T-cell (primary cell): ENCODE data around the gene RPL13A. TPM values are rescaled to one million over a fixed set of nuclear protein-coding genes. Genes with fewer than 3 reads are reported as not detected.

Experiments
- ATAC-seq, 4 experiments: fragments of 200-7000 bp in 3 of 4; fragments of 150-1000 bp in 1 of 4; cut with Tn5 transposase; replicated peaks in 1 of 4; 1 replicate in 3 of 4; 2 replicates in 1 of 4; pipeline ENCODE4 v1.10.0; 2021; ENCODE audit warnings: moderate library complexity in 3 of 4, mild to moderate bottlenecking in 2 of 4, moderate number of reproducible peaks in 1 of 4
- CTCF ChIA-PET, 2 donors: fragments of 300-600 bp; sonication (Branson Sonifier 250); formaldehyde crosslinking; loops; one replicate each; lab custom pipeline; 2022; ENCODE audit warnings: antibody characterized with exemption in 2 of 2; lab: Charles Lee
- POLR2A ChIA-PET, 2 donors: fragments of 300-600 bp; sonication (Branson Sonifier 250); formaldehyde crosslinking; loops; one replicate each; lab custom pipeline; 2022; ENCODE audit warnings: antibody characterized with exemption in 2 of 2; lab: Charles Lee
- DNase-seq, 35 experiments: peaks; one replicate each; pipeline versions ENCODE4 v3.0.0 to v3.0.0-alpha.2; 2013 to 2023
- H3K27ac ChIP-seq: one replicate; pipeline ENCODE4 v1.5.1; 2013; ENCODE audit warnings: low read length
- H3K27me3 ChIP-seq, 2 experiments: replicated peaks in 1 of 2; 1 replicate in 1 of 2; 2 replicates in 1 of 2; pipeline versions ENCODE4 v1.6.1 to v1.7.0; 2013; ENCODE audit warnings: low read length in 1 of 2, mixed read lengths in 1 of 2; ENCODE audit not compliant: control insufficient read depth in 2 of 2, insufficient read depth in 2 of 2; ENCODE audit errors: extremely low read depth in 1 of 2
- H3K36me3 ChIP-seq, 2 donors: 1 replicate in 1 of 2; 2 replicates in 1 of 2; pipeline versions ENCODE4 v1.6.1 to v1.7.0; 2013; ENCODE audit warnings: low read length in 1 of 2; ENCODE audit not compliant: control insufficient read depth in 2 of 2, insufficient read depth in 1 of 2; ENCODE audit errors: extremely low read depth in 1 of 2
- H3K4me1 ChIP-seq, 2 experiments: 1 replicate in 1 of 2; 2 replicates in 1 of 2; pipeline versions ENCODE4 v1.6.1 to v1.7.0; 2013; ENCODE audit warnings: low read length in 2 of 2, mixed read lengths in 1 of 2; ENCODE audit not compliant: insufficient read depth in 2 of 2, control insufficient read depth in 1 of 2; ENCODE audit errors: extremely low read depth in 1 of 2
- H3K4me3 ChIP-seq, 2 donors: 1 replicate in 1 of 2; 2 replicates in 1 of 2; pipeline versions ENCODE4 v1.5.1 to v1.7.0; 2013; ENCODE audit warnings: mild to moderate bottlenecking in 2 of 2, low read length in 1 of 2, moderate library complexity in 1 of 2; ENCODE audit not compliant: control insufficient read depth in 1 of 2; ENCODE audit errors: extremely low read depth in 1 of 2
- H3K9me3 ChIP-seq: 2 replicates; pipeline ENCODE4 v1.7.0; 2013
- H3K27ac Mint-ChIP-seq, 2 donors: one replicate each; pipeline ENCODE4 v1.8.0; 2020 to 2021; ENCODE audit warnings: mild to moderate bottlenecking in 2 of 2, mixed read lengths in 2 of 2
- H3K27me3 Mint-ChIP-seq, 2 donors: one replicate each; pipeline ENCODE4 v1.8.0; 2021 to 2022; ENCODE audit warnings: mixed read lengths in 2 of 2
- H3K36me3 Mint-ChIP-seq: one replicate; pipeline ENCODE4 v1.8.0; 2021; ENCODE audit warnings: mixed read lengths
- H3K4me1 Mint-ChIP-seq, 3 donors: one replicate each; pipeline ENCODE4 v1.8.0; 2020 to 2022; ENCODE audit warnings: mixed read lengths in 3 of 3, mild to moderate bottlenecking in 1 of 3
- H3K4me3 Mint-ChIP-seq, 3 donors: one replicate each; pipeline ENCODE4 v1.8.0; 2020 to 2022; ENCODE audit warnings: mild to moderate bottlenecking in 3 of 3, mixed read lengths in 3 of 3, moderate library complexity in 3 of 3
- H3K9me3 Mint-ChIP-seq, 3 donors: one replicate each; pipeline ENCODE4 v1.8.0; 2020 to 2022; ENCODE audit warnings: mixed read lengths in 3 of 3
- WGBS: methylation state at CpG from one replicate; pipeline ENCODE4 v1.1.5; 2013; ENCODE audit warnings: missing lambda C conversion rate; ENCODE audit not compliant: insufficient coverage; 5-methylcytosine and 5-hydroxymethylcytosine counted together
- total RNA-seq, 35 experiments: library from RNA in 6 of 35; stranded (reverse) in 6 of 35; fragments of 120-200 nt in 1 of 35; gene quantifications; one replicate each; pipeline versions ENCODE4 v1.2.1 to v1.2.4 and lab custom pipeline; 2013 to 2026

The RPL13A gene
- total RNA-seq, 5 donors from 2014 or later (not counting 1 experiment from before 2014, with no cell fraction given), result 5,307 to 6,396 (median 5,878) TPM

GRCh38 chr19:49496574-49497008, 9.2 kb downstream of the RPL13A start:
- peak overlapping the region; percentile 99 to 100 (median 100) for H3K4me3 Mint-ChIP-seq
- no peak for DNase-seq
- H3K36me3 ChIP-seq, result peaks cover 0 to 46% of the 10 kb centered on the region in 2 donors
- no peak for ATAC-seq
- peak overlapping the region; percentile 78 to 92 for H3K4me3 ChIP-seq
- peaks cover 49% of the 10 kb centered on the region for H3K36me3 Mint-ChIP-seq
- 0% methylated on average over 6 of the region's 11 CpGs for WGBS
- ChIA-PET POLR2A (no interaction called here), CTCF (interaction anchor here in 1 of 2 donors (1.6 to 1.8 kb wide), 2 partner anchors 23 to 26 kb away, joined by 5 to 7 read pairs; no protein-coding TSS in a partner anchor)
- no peaks in the 10 kb centered on the region for H3K27me3 ChIP-seq
- H3K9me3 ChIP-seq, result no peaks in the 10 kb centered on the region
- H3K27me3 Mint-ChIP-seq, result no peaks in the 10 kb centered on the region
- H3K27ac Mint-ChIP-seq, result peak overlapping the region; percentile 95 to 100
- no peaks in the 10 kb centered on the region for H3K9me3 Mint-ChIP-seq
- H3K27ac ChIP-seq, result peak overlapping the region; percentile 92
- peaks cover 11 to 63% of the 10 kb centered on the region in 2 experiments for H3K4me1 ChIP-seq
- H3K4me1 Mint-ChIP-seq, result peaks cover 56 to 66% (median 66%) of the 10 kb centered on the region in 3 donors

GRCh38 chr19:49497047-49497788, 9.8 kb downstream of the RPL13A start:
- Mint-ChIP-seq H3K36me3 (peaks cover 44% of the 10 kb centered on the region), H3K4me3 (peak overlapping the region; percentile 99 to 100 (median 100)), H3K9me3 (no peaks in the 10 kb centered on the region), H3K27me3 (no peaks in the 10 kb centered on the region), H3K4me1 (peaks cover 58 to 66% (median 66%) of the 10 kb centered on the region in 3 donors), H3K27ac (peak overlapping the region; percentile 95 to 100)
- peaks cover 0 to 40% of the 10 kb centered on the region in 2 donors for H3K36me3 ChIP-seq
- peak in 2 of 4 experiments; percentile 3 to 12 for ATAC-seq
- H3K4me3 ChIP-seq, result peak overlapping the region; percentile 78 to 92
- H3K27me3 ChIP-seq, result no peaks in the 10 kb centered on the region
- peak overlapping the region; percentile 92 for H3K27ac ChIP-seq
- POLR2A ChIA-PET, result no interaction called here
- H3K4me1 ChIP-seq, result peaks cover 14 to 67% of the 10 kb centered on the region in 2 experiments
- CTCF ChIA-PET, result interaction anchor here in 1 of 2 donors (0.6 to 1.8 kb wide), 2 partner anchors 24 to 72 kb away, joined by 5 read pairs; no protein-coding TSS in a partner anchor
- DNase-seq, result peak; percentile 57 to 87 (median 76)
- WGBS, result 6% methylated on average over 12 of the region's 22 CpGs
- H3K9me3 ChIP-seq, result no peaks in the 10 kb centered on the region

DNA sequence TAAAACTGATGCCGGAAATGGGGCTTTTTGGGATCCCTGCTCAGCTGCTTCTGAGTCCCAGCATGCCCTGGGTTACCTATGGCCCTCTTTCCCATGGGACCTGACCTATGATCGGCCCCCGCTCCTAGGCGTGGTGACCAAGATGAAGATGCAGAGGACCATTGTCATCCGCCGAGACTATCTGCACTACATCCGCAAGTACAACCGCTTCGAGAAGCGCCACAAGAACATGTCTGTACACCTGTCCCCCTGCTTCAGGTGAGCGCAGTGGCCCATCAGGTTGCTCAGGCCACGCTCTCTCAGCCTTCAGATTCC, 10.3 kb downstream of the RPL13A start:
- 30% methylated on average over 12 of the region's 12 CpGs for WGBS
- POLR2A ChIA-PET, result no interaction called here
- peaks cover 60 to 66% (median 66%) of the 10 kb centered on the region in 3 donors for H3K4me1 Mint-ChIP-seq
- Histone ChIP-seq H3K4me1 (peaks cover 18 to 72% of the 10 kb centered on the region in 2 experiments), H3K27ac (peak overlapping the region; percentile 92), H3K27me3 (no peaks in the 10 kb centered on the region), H3K36me3 (peaks cover 0 to 34% of the 10 kb centered on the region in 2 donors), H3K9me3 (no peaks in the 10 kb centered on the region), H3K4me3 (peak overlapping the region; percentile 78 to 92)
- H3K27me3 Mint-ChIP-seq, result no peaks in the 10 kb centered on the region
- H3K4me3 Mint-ChIP-seq, result peak overlapping the region; percentile 99 to 100 (median 100)
- no peaks in the 10 kb centered on the region for H3K9me3 Mint-ChIP-seq
- CTCF ChIA-PET, result interaction anchor here in 1 of 2 donors (1.2 kb wide), 1 partner anchor 71 kb away, joined by 4 read pairs; no protein-coding TSS in a partner anchor
- DNase-seq (peak in 1 of 35 experiments; percentile 41), ATAC-seq (no peak)
- peaks cover 38% of the 10 kb centered on the region for H3K36me3 Mint-ChIP-seq
- peak overlapping the region; percentile 95 to 100 for H3K27ac Mint-ChIP-seq

DNA sequence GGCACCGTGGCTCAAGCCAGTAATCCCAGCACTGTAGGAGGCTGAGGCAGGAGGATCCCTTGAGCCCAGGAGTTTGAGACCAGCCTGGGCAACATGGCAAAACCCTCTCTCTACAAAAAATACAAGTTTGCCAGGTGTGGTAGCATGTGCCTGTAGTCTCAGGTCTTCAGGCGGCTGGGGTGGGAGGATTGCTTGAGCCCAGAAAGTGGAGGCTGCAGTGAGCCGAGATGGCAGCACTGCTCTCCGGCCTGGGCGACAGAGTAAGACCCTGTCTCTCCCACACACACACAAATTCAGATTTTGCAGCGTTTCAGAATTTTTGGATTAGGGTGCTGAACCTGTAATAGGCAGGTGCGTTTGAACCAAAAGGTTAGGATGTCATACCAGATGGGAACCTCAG, 11.1 kb downstream of the RPL13A start:
- Histone ChIP-seq H3K36me3 (peaks cover 0 to 30% of the 10 kb centered on the region in 2 donors), H3K9me3 (no peaks in the 10 kb centered on the region), H3K4me1 (peaks cover 22 to 76% of the 10 kb centered on the region in 2 experiments), H3K27ac (peak overlapping the region; percentile 92), H3K27me3 (no peaks in the 10 kb centered on the region), H3K4me3 (peak overlapping the region; percentile 78 to 92)
- CTCF ChIA-PET, result interaction anchor here in 1 of 2 donors (1.2 to 1.3 kb wide), 2 partner anchors 70 to 72 kb away, joined by 3 to 4 read pairs; no protein-coding TSS in a partner anchor
- peak overlapping the region; percentile 95 to 100 for H3K27ac Mint-ChIP-seq
- H3K9me3 Mint-ChIP-seq, result no peaks in the 10 kb centered on the region
- ATAC-seq, result no peak
- H3K27me3 Mint-ChIP-seq, result no peaks in the 10 kb centered on the region
- no peak for DNase-seq
- POLR2A ChIA-PET, result interaction anchor here in 1 of 2 donors (0.6 kb wide), 1 partner anchor 70 kb away, joined by 3 read pairs; no protein-coding TSS in a partner anchor
- peaks cover 34% of the 10 kb centered on the region for H3K36me3 Mint-ChIP-seq
- WGBS, result 40% methylated on average over 1 of the region's 7 CpGs
- H3K4me3 Mint-ChIP-seq, result peak overlapping the region; percentile 99 to 100 (median 100)
- H3K4me1 Mint-ChIP-seq, result peaks cover 60 to 66% (median 66%) of the 10 kb centered on the region in 3 donors

- Mint-ChIP-seq H3K36me3 (peaks cover 34% of the 10 kb centered on the region), H3K27me3 (no peaks in the 10 kb centered on the region), H3K27ac (peak overlapping the region; percentile 95 to 100), H3K4me3 (peak overlapping the region; percentile 99 to 100 (median 100)), H3K9me3 (no peaks in the 10 kb centered on the region), H3K4me1 (peaks cover 57 to 64% (median 64%) of the 10 kb centered on the region in 3 donors)
- DNase-seq, result peak in 4 of 35 experiments; percentile 28 to 51 (median 34)
- H3K4me1 ChIP-seq, result peaks cover 22 to 78% of the 10 kb centered on the region in 2 experiments
- no peak for ATAC-seq
- 1% methylated on average over 16 of the region's 19 CpGs for WGBS
- no peaks in the 10 kb centered on the region for H3K9me3 ChIP-seq
- H3K4me3 ChIP-seq, result peak overlapping the region; percentile 78 to 92
- ChIA-PET POLR2A (interaction anchor here (0.6 kb wide), 2 partner anchors 8 to 70 kb away, joined by 3 read pairs; no protein-coding TSS in a partner anchor), CTCF (interaction anchor here (0.5 to 1.3 kb wide), 3 partner anchors 70 to 164 kb away, joined by 3 to 6 read pairs (median 3); no protein-coding TSS in a partner anchor)
- peak overlapping the region; percentile 92 for H3K27ac ChIP-seq
- peaks cover 0 to 30% of the 10 kb centered on the region in 2 donors for H3K36me3 ChIP-seq
- H3K27me3 ChIP-seq, result no peaks in the 10 kb centered on the region
Measured at GRCh38 chr19:49499030-49499670, 11.7 kb downstream of the RPL13A start.
